ENCODE results near the gene MED28.

GRCh38 chr4:17616283-17616682 is 1.8 kb downstream of the MED28 start:
- TF ChIP-seq GATA2 (IDR thresholded peaks at IDR 0.05; ENCODE audit: low read depth, low read length) (no peak), GATA3 (IDR thresholded peaks at IDR 0.05; ENCODE audit: low read depth, low read length) (no peak)

Measured in SH-SY5Y (cell line).